H9 (cell line): ENCODE data around the gene MUC5AC. TPM values are rescaled to one million over a fixed set of nuclear protein-coding genes. Genes with fewer than 3 reads are reported as not detected.

Experiments used
- DNase-seq: peaks from one replicate; pipeline ENCODE4 v3.0.0-alpha.2; 2017
- H2AFZ ChIP-seq: one replicate; pipeline ENCODE4 v1.6.1; 2013; ENCODE audit warnings: mild to moderate bottlenecking, low read length, control low read depth, moderate library complexity
- H2AK5ac ChIP-seq: 2 replicates; pipeline ENCODE4 v1.6.1; 2013; ENCODE audit warnings: low read length, control low read depth, mixed read lengths; ENCODE audit not compliant: insufficient read length
- H2BK120ac ChIP-seq: one replicate; pipeline ENCODE4 v1.6.1; 2013; ENCODE audit warnings: low read depth, mild to moderate bottlenecking, low read length, control low read depth, inconsistent platforms; ENCODE audit not compliant: poor library complexity, severe bottlenecking
- H2BK12ac ChIP-seq: 2 replicates; pipeline ENCODE4 v1.6.1; 2013; ENCODE audit warnings: low read length, control low read depth, mixed read lengths, low read depth; ENCODE audit not compliant: insufficient read length
- H2BK15ac ChIP-seq: 2 replicates; pipeline ENCODE4 v1.6.1; 2013; ENCODE audit warnings: low read depth, low read length, control low read depth
- H2BK20ac ChIP-seq: one replicate; pipeline ENCODE4 v1.6.1; 2013; ENCODE audit warnings: low read depth, mild to moderate bottlenecking, low read length, control low read depth, inconsistent platforms; ENCODE audit not compliant: poor library complexity, severe bottlenecking
- H2BK5ac ChIP-seq: 2 replicates; pipeline ENCODE4 v1.6.1; 2013; ENCODE audit warnings: low read length, control low read depth, mixed read lengths; ENCODE audit not compliant: insufficient read length
- H3K14ac ChIP-seq: 2 replicates; pipeline ENCODE4 v1.6.1; 2013; ENCODE audit warnings: low read length, control low read depth; ENCODE audit not compliant: insufficient read depth
- H3K18ac ChIP-seq: 2 replicates; pipeline ENCODE4 v1.6.1; 2013; ENCODE audit warnings: low read depth, mild to moderate bottlenecking, mixed read lengths, low read length, control low read depth; ENCODE audit not compliant: insufficient read length
- H3K23ac ChIP-seq: 2 replicates; pipeline ENCODE4 v1.6.1; 2013; ENCODE audit warnings: low read length, control low read depth, mixed read lengths, low read depth; ENCODE audit not compliant: insufficient read length
- H3K23me2 ChIP-seq: 2 replicates; pipeline ENCODE4 v1.6.1; 2013; ENCODE audit warnings: low read depth, mild to moderate bottlenecking, mixed read lengths, low read length, control low read depth; ENCODE audit not compliant: insufficient read length, poor library complexity, severe bottlenecking
- H3K27ac ChIP-seq: 2 replicates; pipeline ENCODE4 v1.5.1; 2013; ENCODE audit warnings: low read length, control low read depth, mixed read lengths, low read depth; ENCODE audit not compliant: insufficient read length
- H3K27me3 ChIP-seq: 2 replicates; pipeline ENCODE4 v1.6.1; 2013; ENCODE audit warnings: low read length, control low read depth, inconsistent platforms; ENCODE audit not compliant: insufficient read depth
- H3K4ac ChIP-seq: 2 replicates; pipeline ENCODE4 v1.6.1; 2013; ENCODE audit warnings: low read depth, mild to moderate bottlenecking, control low read depth, inconsistent platforms, low read length, moderate library complexity
- H3K4me1 ChIP-seq: 2 replicates; pipeline ENCODE4 v1.6.1; 2013; ENCODE audit warnings: low read length, control low read depth, inconsistent platforms; ENCODE audit not compliant: insufficient read depth
- H3K4me2 ChIP-seq: 2 replicates; pipeline ENCODE4 v1.6.1; 2013; ENCODE audit warnings: low read length, control low read depth, mixed read lengths; ENCODE audit not compliant: insufficient read length, insufficient read depth
- H3K56ac ChIP-seq: 2 replicates; pipeline ENCODE4 v1.6.1; 2013; ENCODE audit warnings: low read depth, mild to moderate bottlenecking, mixed read lengths, low read length, control low read depth; ENCODE audit not compliant: insufficient read length
- H3K79me1 ChIP-seq: 2 replicates; pipeline ENCODE4 v1.6.1; 2013; ENCODE audit warnings: low read depth, mild to moderate bottlenecking, moderate library complexity, low read length, control low read depth, inconsistent platforms; ENCODE audit not compliant: insufficient read depth, poor library complexity, severe bottlenecking
- H3K79me2 ChIP-seq: 2 replicates; pipeline ENCODE4 v1.6.1; 2013; ENCODE audit warnings: low read length, control low read depth, inconsistent platforms; ENCODE audit not compliant: insufficient read depth
- H3K9ac ChIP-seq: 2 replicates; pipeline ENCODE4 v1.6.1; 2013; ENCODE audit warnings: low read length, control low read depth, mixed read lengths; ENCODE audit not compliant: insufficient read length; ENCODE audit errors: extremely low read depth
- H3K9me3 ChIP-seq: one replicate; pipeline ENCODE4 v1.6.1; 2013; ENCODE audit warnings: low read depth, low read length, inconsistent platforms; ENCODE audit not compliant: control insufficient read depth
- H3T11ph ChIP-seq: one replicate; pipeline ENCODE4 v1.6.1; 2013; ENCODE audit warnings: mild to moderate bottlenecking, low read length, control low read depth, inconsistent platforms
- H4K20me1 ChIP-seq: one replicate; pipeline ENCODE4 v1.6.1; 2013; ENCODE audit not compliant: control insufficient read depth, insufficient read length, insufficient read depth
- H4K5ac ChIP-seq: 2 replicates; pipeline ENCODE4 v1.6.1; 2013; ENCODE audit warnings: low read depth, mild to moderate bottlenecking, mixed read lengths, low read length, control low read depth; ENCODE audit not compliant: insufficient read length
- H4K8ac ChIP-seq: replicated peaks from 2 replicates; pipeline ENCODE4 v1.6.1; 2013; ENCODE audit warnings: low read length, control low read depth, mixed read lengths, low read depth; ENCODE audit not compliant: insufficient read length
- H4K91ac ChIP-seq: 2 replicates; pipeline ENCODE4 v1.6.1; 2013; ENCODE audit warnings: low read depth, mild to moderate bottlenecking, moderate library complexity, mixed read lengths, low read length, control low read depth; ENCODE audit not compliant: insufficient read length
- H3K27ac Mint-ChIP-seq, 3 experiments: 2 replicates in 2 of 3; 3 replicates in 1 of 3; pipeline ENCODE4 v1.8.0; 2020 to 2021; ENCODE audit warnings: mixed read lengths in 3 of 3, mild to moderate bottlenecking in 1 of 3, moderate library complexity in 1 of 3
- H3K27me3 Mint-ChIP-seq: 2 replicates; pipeline ENCODE4 v1.8.0; 2021; ENCODE audit warnings: low read depth, mild to moderate bottlenecking, moderate library complexity, mixed read lengths
- H3K36me3 Mint-ChIP-seq, 3 experiments: 2 replicates in 2 of 3; 3 replicates in 1 of 3; pipeline ENCODE4 v1.8.0; 2020 to 2021; ENCODE audit warnings: low read depth in 3 of 3, mixed read lengths in 3 of 3; ENCODE audit not compliant: insufficient read depth in 1 of 3
- H3K4me1 Mint-ChIP-seq, 2 experiments: 2 replicates each; pipeline ENCODE4 v1.8.0; 2020; ENCODE audit warnings: mixed read lengths in 2 of 2
- H3K4me3 Mint-ChIP-seq, 2 experiments: 2 replicates in 1 of 2; 3 replicates in 1 of 2; pipeline ENCODE4 v1.8.0; 2020 to 2021; ENCODE audit warnings: mild to moderate bottlenecking in 2 of 2, mixed read lengths in 2 of 2, moderate library complexity in 1 of 2
- H3K9me3 Mint-ChIP-seq, 2 experiments: 2 replicates in 1 of 2; 3 replicates in 1 of 2; pipeline ENCODE4 v1.8.0; 2020; ENCODE audit warnings: mild to moderate bottlenecking in 2 of 2, mixed read lengths in 2 of 2, moderate library complexity in 1 of 2
- CTCF ChIP-seq: fragments of 200-600 bp; sonication (generic); conservative IDR thresholded peaks from 3 replicates; pipeline ENCODE4 v1.8.0; 2021; ENCODE audit warnings: antibody characterized with exemption, mild to moderate bottlenecking
- WGBS: extraction: QIAGEN DNeasy Blood & Tissue Kit; methylation state at CpG from one replicate; pipeline ENCODE4 v1.1.7; 2013; ENCODE audit warnings: missing lambda C conversion rate, low lambda C conversion rate, mixed read lengths; ENCODE audit not compliant: insufficient read length; ENCODE audit errors: extremely low coverage; 5-methylcytosine and 5-hydroxymethylcytosine counted together
- total RNA-seq: library from RNA; stranded (reverse); gene quantifications from 2 replicates; pipeline ENCODE4 v1.2.1, GENCODE V29; 2021

The MUC5AC gene
- total RNA-seq, 1 experiment from 2014 or later, result not detected

DNA sequence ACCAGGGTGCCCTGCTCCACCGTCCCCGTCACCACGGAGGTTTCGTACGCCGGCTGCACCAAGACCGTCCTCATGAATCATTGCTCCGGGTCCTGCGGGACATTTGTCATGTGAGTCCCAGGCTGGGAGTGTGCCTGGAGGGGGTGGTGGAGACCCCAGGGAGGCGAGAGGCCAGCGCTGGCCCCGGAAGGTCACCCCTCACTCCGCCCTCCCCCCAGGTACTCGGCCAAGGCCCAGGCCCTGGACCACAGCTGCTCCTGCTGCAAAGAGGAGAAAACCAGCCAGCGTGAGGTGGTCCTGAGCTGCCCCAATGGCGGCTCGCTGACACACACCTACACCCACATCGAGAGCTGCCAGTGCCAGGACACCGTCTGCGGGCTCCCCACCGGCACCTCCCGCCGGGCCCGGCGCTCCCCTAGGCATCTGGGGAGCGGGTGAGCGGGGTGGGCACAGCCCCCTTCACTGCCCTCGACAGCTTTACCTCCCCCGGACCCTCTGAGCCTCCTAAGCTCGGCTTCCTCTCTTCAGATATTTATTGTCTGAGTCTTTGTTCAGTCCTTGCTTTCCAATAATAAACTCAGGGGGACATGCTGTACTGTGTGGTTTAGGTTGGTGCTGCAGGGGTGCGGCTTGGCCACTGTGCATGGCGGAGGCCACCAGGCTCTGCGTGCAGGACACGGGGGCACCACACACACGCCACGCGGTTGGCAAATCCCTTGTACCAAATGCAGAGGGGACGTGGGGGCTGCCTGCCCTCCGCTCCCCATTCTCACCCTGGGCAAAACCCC, 47.6 kb upstream of the MUC5AC start:
- Histone ChIP-seq H3K27ac (no peak overlapping the region), H3K4me2 (no peak overlapping the region), H2BK20ac (no peak overlapping the region), H3K23ac (no peak overlapping the region), H3K23me2 (no peaks in the 10 kb centered on the region), H3K79me2 (no peaks in the 10 kb centered on the region), H4K91ac (no peak overlapping the region), H2AFZ (no peak overlapping the region), H3K9ac (no peak overlapping the region), H3T11ph (no peak overlapping the region), H2BK12ac (no peak overlapping the region), H2BK120ac (no peak overlapping the region), H4K8ac (no peak overlapping the region), H2BK15ac (no peak overlapping the region), H3K79me1 (no peaks in the 10 kb centered on the region), H3K9me3 (no peaks in the 10 kb centered on the region), H3K4me1 (no peaks in the 10 kb centered on the region), H3K18ac (no peak overlapping the region), H3K4ac (no peak overlapping the region), H4K5ac (no peak overlapping the region), H3K56ac (no peak overlapping the region), H3K27me3 (no peaks in the 10 kb centered on the region), H4K20me1 (peaks cover 2% of the 10 kb centered on the region), H2AK5ac (no peak overlapping the region), H2BK5ac (no peak overlapping the region), H3K14ac (no peak overlapping the region)
- Mint-ChIP-seq H3K4me1 (peaks cover 2 to 5% of the 10 kb centered on the region in 2 experiments; a peak in 2 of 4 replicates), H3K27ac (no peak overlapping the region), H3K9me3 (peaks cover 0 to 18% of the 10 kb centered on the region in 2 experiments; a peak in 4 of 5 replicates), H3K27me3 (peaks cover 7% of the 10 kb centered on the region), H3K36me3 (peaks cover 0 to 3% (median 2%) of the 10 kb centered on the region in 3 experiments; a peak in 1 of 7 replicates), H3K4me3 (no peak overlapping the region)
- no peak for DNase-seq
- no peak for TF ChIP-seq CTCF
- no CpG with 5 or more reads among the region's 39 CpGs for WGBS
